GM19238 (cell line): ENCODE measurements around the gene ZDHHC18.
A peak's percentile ranks its signal among the peaks of the same experiment; 100 is the strongest.

Experiments used
- DNase-seq: peaks from one replicate; pipeline ENCODE4 v3.0.0; 2011; ENCODE audit warnings: low spot score; ENCODE audit not compliant: insufficient read length

ZDHHC18 gene

GRCh38 chr1:26897351-26897750 lies 70.9 kb downstream of the ZDHHC18 start:
- DNase-seq = no peak

GRCh38 chr1:26900001-26900814 lies 73.7 kb downstream of the ZDHHC18 start, which contains the start of gene GPATCH3:
TSS of gene GPATCH3 (minus strand) at chr1:26900467. CDS start at chr1:26900442, 25 bp downstream.
- DNase-seq = peak; percentile 83

GRCh38 chr1:26900815-26901511 lies 74.5 kb downstream of the ZDHHC18 start:
- no peak for DNase-seq
